Activated effector memory CD4-positive, alpha-beta T cell treated with Interleukin-2 at 50 U/mL for 16 hours (primary cell): ENCODE measurements around the gene C1QTNF7.

Experiments
- DNase-seq: peaks from one replicate; pipeline ENCODE4 v3.0.0-alpha.2; 2020

Gene C1QTNF7, protein sequence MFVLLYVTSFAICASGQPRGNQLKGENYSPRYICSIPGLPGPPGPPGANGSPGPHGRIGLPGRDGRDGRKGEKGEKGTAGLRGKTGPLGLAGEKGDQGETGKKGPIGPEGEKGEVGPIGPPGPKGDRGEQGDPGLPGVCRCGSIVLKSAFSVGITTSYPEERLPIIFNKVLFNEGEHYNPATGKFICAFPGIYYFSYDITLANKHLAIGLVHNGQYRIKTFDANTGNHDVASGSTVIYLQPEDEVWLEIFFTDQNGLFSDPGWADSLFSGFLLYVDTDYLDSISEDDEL

DNA sequence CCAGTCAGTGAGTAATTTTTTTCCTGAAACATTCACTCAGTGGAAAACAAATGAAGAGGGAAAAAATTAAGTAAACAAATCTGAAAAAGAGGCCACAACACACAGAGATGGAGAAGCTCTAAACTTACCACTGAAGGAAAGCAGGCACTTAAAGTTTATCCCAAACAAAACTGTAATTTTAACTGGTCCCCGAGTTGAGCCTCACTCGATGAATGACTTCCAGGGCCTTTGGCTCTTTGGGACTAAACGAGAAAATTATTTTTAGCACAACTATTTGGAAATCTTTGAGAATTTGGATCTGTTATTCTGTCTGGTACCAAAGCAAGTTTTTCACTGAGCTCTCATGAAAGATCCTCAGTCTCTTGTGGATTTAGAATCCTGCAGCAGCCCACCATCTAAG, at the start of gene C1QTNF7:
TSS of gene C1QTNF7 (plus strand) at position 333 of the 400 bp plus-strand sequence. CDS start 7,711 bp downstream, outside the sequence.
- DNase-seq: no peak

DNA sequence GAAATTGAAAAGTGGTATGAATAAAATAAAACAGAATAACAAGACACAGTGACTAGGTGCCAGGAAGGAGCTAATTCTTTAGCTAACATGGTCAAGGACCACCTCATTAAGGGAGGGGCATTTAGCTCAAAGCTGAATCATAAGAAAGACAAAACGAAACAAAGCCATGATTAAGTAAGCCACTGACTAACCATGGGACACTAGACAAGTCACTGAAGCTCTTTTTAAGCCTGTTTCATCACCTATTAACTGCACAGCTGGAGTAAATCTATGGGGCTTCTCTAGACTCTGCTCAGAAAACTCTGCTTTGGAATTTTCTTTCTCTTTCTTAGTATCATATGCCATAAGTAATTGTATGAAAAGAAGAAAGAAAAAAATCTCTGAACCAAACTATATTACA, 49.8 kb upstream of the C1QTNF7 start:
- DNase-seq: no peak

DNA sequence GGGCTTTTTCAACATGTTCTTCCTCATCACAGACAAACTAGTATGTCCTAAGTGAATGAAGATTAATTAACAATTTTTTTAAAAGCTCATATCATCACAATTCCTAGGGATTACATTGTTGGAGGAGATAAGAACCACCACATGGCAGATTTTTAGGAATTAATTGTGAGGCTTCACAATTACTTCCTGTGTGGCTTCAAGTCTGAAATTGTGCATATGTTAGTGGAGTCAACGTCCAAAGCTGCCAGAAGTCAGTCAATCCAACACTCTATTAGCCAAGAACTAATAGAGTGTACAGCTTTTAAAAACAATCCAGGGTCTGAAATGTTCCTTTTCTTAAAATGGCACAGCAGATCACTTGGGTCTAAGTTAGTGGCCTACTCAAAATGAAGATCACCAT, 49.3 kb upstream of the C1QTNF7 start:
- no peak for DNase-seq

DNA sequence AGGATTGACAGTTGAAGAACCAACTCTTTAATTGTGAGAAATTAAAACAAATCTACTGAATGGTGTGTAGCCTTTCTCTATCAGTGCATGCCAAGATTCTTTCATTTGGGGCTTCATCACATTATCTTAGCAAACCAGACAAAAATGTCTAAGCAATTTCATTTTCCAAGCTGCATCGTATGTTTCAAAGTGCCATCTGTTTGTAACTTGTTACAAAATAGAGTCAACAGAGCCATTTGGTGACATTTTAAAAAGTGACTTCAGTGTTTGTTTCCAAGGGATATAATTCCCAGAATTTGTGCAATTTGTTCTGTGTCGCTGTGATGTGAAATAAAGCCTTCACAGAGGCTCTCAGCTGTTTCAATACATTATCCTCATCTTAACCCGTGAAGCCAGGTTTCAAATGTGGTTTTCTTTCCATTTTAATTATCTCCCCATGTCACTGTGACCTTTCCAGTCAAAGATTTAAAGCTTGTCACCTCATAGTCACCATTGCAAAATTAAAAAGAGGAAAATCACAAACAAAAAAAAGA, 46.0 kb upstream of the C1QTNF7 start:
- no peak for DNase-seq

DNA sequence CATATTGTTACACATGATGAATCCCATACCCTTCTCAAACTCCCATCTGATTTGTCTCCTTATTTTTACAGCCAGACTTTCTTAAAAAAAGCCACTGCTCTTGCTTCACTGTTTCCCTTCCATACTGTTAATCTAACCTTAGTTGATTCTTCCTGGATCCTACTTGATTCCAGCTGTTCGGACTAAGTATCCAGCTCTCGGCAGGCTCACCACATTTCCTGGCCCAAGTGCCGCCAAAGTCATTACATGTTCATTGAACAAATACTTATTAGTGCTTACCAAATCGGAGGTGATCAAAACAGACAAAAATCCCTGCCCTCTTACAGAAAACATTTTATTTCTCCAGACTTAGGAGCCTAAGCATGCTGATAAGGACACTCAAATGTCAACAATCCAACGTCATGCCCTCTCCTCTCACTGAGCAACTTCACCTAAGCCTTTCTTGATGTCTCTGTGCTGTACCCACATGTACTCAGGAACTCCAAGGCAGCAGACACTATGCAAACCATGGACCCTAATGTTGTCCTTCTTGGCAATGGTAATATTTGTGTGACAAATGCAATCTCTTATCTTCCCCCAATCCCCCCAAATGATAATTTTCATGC, 45.1 kb upstream of the C1QTNF7 start:
- DNase-seq: no peak

DNA sequence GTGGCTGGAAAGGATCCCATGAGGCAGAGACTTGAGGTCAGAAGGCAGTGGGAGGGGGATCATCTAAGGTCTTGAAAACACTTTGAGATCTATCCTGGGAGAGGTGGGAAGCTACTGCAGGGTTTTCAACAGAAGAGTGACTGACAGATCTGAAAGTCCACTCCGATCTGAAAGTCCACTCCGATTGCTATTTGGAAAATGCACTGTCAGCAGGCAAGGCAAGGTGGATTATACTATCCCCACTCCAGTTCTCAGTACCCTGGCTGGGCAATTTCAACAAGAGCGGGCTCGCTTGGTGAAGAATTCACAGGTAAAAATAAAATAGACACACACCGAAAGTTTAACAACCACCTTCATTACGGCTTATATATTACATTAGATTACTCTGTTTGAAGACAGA, 42.3 kb upstream of the C1QTNF7 start:
- DNase-seq: no peak

DNA sequence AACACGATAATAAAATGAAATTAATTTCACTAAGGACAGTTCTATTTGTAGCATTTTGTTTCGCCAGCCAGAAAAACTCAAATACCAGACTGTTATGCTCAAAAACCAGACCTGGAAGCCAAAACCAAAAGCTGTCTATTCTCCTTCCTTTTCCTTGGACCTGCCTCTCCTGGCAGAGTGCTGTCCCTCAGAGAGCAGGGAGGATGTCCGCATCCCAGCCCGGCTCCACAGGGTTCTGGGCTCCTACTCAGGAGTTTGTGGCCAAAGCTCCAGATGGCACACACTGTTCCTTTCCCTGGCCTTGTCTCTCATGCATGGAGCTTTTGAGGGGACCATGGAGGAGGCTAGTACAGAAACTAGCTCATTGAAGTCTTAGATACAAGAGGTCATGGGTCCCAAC, 41.9 kb upstream of the C1QTNF7 start:
- DNase-seq: no peak

DNA sequence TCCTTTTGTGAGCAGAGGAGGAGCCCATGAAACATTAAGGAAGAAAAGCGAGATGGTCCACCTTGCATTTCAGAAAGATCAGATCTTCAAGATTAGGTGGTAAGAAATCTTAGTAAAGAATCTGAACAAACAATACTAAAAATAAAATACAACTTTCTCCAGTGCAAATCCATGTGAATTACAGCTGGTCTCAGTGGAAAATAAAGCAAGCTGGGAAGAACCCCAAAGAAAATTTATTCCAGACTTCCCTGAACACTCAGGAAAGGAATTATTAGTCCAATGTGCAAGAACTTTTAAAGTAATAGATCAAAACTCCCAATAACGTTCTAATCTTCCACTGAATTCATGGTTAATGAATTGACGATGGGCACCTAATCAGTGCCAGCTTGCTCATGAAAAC, 37.3 kb upstream of the C1QTNF7 start:
- DNase-seq: no peak

DNA sequence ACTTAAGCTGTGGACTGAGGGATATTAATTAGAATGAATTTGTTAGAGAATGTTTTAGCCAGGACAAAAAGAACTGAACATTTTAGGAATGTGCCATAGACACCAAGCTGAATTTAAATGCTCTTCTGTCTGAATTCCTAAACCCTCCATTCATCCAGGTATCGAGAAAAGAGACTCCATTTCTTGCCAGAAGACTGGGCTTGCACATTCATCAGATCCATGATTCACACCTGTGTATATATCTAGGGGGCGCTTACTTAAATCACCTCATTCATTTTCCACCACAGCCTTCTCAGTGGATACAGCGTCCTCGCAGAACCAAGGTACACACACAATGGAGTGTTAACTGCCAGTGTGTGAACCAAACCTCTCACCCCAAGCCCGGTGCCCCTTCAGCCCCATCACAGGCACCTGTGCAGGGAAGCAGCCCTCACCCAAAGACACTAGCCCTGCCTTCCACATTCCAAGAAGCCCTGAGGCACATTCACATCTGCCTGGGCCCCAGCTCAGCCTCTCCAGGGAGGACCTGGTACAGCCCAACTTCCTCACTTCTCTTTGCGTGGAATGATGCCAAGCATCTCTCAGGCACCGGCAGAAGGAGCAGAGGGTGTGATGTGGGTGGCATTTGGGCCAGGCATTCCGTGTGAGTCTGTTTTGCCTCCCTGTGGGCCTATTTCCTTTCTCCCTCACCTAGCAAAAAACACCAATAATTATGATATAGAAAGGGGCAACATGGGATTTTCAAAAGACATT, 35.6 kb upstream of the C1QTNF7 start:
- no peak for DNase-seq

DNA sequence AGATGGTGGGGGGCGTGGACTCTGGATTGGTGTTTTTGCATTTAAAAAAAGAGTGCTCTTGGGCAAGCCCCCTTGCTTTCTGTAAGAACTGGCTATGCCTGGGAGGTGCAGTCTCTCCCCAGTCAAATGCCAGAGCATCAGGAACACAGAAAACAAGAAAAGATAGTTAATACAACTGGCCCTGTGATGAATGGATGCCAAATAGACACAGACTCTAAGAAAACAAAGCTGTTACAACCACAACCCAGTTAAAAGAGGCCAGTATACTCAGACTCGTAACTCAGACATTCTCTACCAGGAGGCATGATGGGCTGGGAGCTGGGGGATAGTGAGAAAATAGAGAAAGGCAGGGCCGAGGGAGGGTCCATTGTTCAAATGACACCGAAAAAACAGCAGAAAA, 32.5 kb upstream of the C1QTNF7 start:
- DNase-seq: no peak

DNA sequence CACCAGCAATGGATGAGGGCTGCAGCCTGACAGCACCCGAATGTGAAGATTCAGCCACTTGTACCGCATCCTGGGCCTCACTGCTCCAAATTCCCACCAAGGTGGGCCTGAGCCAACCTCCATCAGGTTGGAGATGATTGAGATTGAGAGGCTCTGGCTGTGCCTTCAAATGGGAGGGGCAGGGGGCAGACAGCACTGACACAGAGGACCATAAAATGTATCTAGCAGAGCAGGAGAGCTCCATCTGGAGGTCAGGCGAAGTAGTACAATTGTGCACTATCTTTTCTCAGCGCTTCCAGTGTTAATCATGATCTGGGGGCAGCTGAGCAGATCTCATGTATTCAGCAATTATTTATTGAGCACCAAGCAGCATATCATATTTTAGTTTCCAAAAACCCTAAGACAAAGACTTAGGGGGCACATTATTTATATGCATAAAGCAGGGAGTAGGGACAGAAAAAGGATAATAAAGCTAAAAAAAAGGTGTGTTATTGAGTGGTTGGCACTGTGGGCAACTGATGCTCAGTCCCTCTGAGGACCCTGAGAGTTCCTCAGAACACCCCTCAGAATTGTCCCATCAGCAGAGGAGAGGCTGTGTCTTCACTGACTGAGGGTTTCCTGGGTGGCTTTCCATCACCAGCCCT, 31.6 kb upstream of the C1QTNF7 start:
- DNase-seq: peak; percentile 10

DNA sequence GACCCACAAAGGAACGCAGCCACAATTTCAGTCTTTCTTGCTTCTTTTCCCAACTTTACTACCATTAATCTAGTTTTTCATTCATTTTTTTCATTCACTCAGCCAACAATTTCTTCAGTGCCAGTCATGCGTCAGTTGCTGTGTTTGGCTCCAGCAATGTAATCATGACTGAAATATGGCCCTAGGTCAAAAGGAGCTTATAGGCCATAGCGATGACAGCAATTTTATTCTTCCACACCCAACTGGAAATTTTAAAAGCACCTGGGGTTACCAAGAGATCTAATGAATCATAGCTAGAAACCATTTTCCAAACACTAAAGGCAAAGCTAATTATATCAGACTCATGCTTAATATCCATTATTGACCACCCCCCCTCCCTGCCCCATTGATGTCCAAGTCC, 29.8 kb upstream of the C1QTNF7 start:
- DNase-seq: no peak

DNA sequence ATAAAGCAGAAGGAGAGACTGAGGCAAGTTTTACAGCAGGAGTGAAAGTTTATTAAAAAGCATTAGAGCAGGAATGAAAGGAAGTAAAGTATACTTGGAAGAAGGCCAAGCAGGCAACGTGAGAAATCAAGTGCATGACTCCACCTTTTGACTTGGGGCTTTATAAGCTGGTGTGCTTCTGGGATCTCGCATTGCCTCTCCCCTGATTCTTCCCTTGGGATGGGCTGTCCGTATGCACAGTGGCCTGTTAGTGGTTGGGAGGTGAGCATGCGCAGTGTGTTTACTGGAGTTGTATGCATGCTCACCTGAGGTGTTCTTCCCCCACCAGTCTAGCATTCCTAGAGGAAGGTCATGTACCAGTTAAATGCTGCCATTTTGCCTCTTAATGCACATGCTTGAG, 29.1 kb upstream of the C1QTNF7 start:
- no peak for DNase-seq

DNA sequence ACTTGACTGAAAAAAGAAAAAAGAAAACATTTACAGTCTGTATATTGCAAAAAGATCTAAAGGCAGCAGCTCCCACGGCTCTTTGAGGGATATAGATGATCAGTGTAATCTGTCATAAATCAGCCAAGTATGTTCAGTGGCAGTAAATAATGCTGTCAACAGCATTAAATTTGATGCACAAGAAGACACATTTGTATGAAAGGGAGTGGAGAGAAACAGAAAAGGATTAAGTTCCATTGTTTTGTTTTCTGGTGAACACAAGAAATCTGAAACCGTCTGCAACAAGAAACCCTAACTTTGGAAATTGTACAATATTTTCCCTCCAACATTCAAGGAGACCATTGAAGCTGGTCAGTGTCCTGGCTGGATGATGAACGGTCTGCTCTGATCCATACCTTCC, 27.6 kb upstream of the C1QTNF7 start:
- DNase-seq: no peak

DNA sequence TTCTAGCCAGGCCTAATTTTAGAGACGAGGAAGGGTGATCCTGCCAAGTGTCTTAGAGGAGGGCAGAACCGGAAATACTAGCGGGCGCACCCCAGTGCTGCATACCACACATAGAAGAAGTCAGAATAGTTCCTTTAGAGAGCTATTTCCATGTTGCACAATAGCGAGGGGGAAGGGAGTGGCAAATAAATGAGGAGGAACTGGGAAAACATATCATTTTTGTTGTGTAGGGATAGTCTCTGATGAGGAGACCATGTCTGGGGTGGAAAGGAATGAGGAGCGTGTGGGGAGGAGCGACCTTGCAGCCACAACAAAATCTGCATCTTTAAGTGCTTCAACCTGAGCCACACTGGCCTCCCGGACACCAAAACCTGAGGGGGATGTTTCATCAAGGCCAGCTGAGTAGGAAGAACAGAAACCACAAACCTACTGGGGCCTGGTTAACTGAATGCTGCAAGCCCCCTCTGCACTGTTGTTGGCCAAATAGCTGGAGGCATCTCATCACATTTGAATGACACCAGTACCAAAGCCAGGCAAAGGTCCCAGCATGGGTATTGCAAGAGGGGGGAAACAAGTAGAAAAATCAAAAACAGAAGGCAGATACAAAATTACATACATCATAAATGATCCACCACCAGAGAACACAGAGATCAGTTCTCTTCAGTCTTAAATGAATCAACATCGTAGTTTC, 26.7 kb upstream of the C1QTNF7 start:
- peak; percentile 6 for DNase-seq

DNA sequence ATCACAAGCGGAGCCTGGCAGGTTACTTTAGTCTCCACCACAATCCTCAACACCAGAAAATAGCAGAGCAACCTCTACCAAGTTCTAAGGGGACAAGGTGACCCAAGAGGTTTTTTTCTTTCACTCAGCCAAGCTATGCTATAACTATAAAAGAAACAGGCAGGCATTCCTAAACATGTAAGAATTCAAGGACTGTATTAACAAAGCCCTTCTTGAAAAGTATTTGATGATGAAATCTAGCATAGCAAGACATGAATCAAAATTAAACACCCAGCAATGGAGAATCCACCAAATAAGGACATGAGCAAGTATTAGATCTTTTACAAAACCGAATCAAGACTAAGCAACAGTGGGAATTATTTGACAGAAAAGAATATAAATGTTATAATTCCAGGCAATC, 25.7 kb upstream of the C1QTNF7 start:
- no peak for DNase-seq

DNA sequence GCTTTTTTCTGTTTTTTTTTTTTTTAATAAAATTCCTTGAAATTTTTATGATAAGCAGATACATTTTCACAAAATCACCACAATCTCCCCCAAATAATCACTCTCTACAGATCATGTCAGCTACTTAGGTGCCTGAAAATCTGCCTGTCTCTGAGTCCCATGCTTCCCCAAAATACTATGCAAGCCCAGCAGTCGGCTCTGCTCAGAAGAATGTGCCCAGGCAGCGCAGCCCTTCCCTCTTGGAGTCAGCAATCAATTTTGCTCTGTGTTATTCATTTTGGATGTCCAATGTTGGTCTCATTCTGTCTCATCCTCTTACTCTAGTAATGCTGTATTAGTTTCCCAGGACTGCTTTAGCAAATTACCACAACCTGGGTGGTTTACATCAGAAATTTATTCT, 24.9 kb upstream of the C1QTNF7 start:
- no peak for DNase-seq

DNA sequence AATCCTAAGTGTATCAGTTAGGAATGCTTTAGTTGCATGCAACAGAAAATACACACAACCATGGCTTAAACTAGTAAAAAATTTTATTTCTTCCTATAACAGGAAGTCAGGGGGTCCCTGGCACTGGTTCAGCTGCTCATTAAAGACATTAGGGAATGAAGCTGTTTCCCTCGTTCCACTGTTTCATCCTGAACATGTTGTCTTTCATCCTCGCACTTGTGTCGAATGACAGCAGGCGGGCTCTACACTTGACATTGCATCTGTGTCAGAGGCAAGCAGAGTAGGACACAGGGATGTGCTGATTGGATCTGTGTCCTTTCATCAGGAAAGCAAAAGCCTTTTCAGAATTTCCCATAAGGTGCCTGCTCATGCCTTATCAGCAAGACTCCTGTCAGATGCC, 22.8 kb upstream of the C1QTNF7 start:
- no peak for DNase-seq

DNA sequence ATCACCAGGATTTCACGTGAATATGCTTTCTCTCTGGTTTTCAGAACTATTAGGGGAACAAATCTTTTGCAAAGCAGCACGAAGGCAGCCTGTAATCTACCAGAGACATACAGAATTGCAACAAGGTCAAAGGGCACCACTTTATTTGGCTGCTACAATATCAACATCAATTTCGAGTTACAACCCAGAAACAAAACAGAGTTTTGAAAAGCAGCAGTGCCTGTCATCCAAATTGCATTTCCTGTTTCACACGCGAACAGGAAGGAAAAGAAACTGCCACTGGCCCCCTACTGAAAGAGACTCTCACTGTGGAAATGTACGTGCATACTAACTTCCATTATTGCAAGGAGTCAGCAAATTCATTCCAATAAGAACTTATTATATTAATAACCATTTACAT, 17.1 kb upstream of the C1QTNF7 start:
- no peak for DNase-seq

DNA sequence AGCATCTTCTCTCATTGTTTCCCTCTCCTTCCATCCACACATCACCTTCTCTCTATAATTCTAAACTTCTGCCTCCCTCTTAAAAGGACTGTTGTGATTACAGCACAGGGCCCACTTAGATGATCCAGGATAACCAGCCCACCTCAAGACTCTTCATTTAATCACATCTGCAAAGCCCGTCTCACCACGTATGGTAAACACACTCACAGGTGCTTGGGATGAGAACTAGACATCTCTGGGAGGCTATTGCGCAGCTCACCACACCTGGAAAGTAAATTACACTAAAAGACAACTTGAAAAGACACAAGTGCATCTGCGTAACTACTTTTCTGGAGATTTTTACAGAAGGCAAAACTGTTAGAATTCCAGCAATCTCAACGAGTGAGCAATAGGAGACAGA, 15.4 kb upstream of the C1QTNF7 start:
- DNase-seq: no peak

DNA sequence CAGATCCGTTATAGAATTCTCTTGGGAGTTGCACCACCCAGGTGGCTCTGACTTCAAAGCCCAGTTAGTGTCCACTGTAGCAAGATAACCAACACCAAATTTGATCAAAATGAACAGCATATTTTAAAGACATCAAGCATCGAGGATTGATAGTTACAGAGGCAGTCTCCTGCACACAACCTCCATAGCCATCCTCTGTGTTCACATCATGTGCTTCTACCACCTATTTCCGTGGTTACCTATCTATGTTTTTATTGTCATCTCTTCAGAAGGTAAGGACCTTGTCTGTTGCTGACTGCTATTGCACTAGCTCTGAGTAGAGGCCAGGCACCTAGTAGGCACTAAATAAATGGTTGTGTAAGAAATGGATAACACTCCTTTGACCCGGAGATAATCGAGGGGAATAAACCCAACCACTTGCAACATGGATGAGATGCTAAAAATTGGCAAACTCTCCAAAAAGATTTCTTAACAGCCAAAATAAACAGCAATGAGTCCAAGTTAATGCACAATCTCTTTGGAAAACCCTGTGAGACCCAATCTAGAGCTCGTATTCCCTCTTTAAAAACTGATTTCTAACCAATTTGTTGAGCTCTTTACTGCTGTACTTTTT, 14.7 kb upstream of the C1QTNF7 start:
- DNase-seq: no peak

DNA sequence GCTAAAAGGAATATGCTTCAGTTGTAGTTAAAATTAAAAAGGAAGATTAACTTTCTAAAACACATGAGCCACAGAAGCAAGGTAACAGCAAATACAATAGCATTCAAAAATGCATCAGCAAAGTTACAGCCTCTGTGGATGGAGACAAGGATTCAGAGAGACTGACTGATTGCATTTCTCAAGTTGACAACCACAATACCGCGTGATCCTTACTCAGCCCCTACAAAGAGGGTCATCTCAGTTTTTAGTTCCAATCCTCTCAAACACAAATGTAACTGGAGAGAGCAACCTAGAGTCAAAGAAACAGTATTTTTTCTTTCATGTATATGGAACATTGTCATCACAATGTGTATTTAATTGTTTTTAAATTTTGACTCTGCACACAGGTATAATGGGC, 14.2 kb upstream of the C1QTNF7 start:
- DNase-seq: no peak
